ENCODE data around the gene COX6A2. TPM values are rescaled to one million over a fixed set of nuclear protein-coding genes. Genes with fewer than 3 reads are reported as not detected.
"Not testable (repeated sequence)": the region's sequence is repeated elsewhere in the genome, so short reads cannot be mapped to it uniquely, and the experiment has no call there.

Gene COX6A2
- total RNA-seq, 1 donor from 2014 or later: not detected

GRCh38 chr16:31423801-31424200 lies 4.4 kb downstream of the COX6A2 start:
- Histone ChIP-seq H3K4me3 (no peak overlapping the region), H3K4me1 (peaks cover 0 to 4% of the 10 kb centered on the region in 2 donors), H3K27ac (no peak overlapping the region), H3K36me3 (no peaks in the 10 kb centered on the region), H3K9me3 (no peaks in the 10 kb centered on the region), H3K27me3 (no peaks in the 10 kb centered on the region)
- DNase-seq (ENCODE audit: low spot score in 2 of 2): no peak
- TF ChIP-seq, protein P1, sequence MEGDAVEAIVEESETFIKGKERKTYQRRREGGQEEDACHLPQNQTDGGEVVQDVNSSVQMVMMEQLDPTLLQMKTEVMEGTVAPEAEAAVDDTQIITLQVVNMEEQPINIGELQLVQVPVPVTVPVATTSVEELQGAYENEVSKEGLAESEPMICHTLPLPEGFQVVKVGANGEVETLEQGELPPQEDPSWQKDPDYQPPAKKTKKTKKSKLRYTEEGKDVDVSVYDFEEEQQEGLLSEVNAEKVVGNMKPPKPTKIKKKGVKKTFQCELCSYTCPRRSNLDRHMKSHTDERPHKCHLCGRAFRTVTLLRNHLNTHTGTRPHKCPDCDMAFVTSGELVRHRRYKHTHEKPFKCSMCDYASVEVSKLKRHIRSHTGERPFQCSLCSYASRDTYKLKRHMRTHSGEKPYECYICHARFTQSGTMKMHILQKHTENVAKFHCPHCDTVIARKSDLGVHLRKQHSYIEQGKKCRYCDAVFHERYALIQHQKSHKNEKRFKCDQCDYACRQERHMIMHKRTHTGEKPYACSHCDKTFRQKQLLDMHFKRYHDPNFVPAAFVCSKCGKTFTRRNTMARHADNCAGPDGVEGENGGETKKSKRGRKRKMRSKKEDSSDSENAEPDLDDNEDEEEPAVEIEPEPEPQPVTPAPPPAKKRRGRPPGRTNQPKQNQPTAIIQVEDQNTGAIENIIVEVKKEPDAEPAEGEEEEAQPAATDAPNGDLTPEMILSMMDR (IDR thresholded peaks at IDR 0.05): no peak
- intact Hi-C loops (cut with DNase I): no loop called here

DNA sequence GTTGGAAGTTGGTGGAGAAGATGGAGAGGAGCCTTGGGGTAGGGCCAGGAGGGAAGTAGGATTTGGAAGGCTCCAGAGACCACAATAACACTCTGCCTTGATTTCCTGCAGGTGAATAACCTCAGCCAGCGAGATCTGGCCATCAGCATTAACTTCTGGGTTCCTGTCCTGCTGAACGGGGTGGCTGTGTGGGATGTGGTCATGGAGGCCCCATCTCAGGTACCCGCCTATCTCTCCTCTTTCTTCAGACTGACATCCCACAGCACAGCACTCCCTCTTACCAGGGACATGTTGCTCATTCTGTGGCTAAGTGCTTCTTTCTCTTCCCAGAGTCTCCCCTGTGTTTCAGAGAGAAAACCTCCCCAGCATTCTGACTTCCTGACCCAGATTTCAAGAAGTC lies 4.9 kb downstream of the COX6A2 start:
- Histone ChIP-seq H3K36me3 (no peaks in the 10 kb centered on the region), H3K27me3 (no peaks in the 10 kb centered on the region), H3K4me1 (peaks cover 0 to 4% of the 10 kb centered on the region in 2 donors), H3K9me3 (no peaks in the 10 kb centered on the region), H3K4me3 (no peak overlapping the region), H3K27ac (no peak overlapping the region)
- intact Hi-C loops (cut with DNase I): no loop called here
- TF ChIP-seq, protein P1 (IDR thresholded peaks at IDR 0.05): no peak
- DNase-seq (ENCODE audit: low spot score in 2 of 2): no peak

DNA sequence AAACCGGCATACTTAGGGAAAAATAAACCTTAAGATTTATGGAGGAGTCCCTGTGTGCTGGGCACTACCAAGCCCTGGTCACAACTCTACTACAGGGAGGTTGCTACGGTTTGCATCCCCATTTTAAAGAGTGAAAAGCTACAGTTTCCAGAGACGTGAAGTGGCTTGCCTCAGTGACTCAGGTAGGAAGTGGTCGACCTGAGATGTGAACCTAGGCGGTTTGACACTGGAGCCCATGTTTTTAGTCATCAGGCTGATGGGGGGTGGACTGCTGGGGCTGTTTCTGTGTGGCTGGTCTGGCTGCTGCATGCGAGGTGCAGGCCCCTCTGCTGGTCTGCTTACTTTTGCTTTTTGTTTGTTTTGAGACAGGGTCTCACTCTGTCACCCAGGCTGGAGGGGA lies 6.6 kb downstream of the COX6A2 start:
- no peak overlapping the region for H3K27ac ChIP-seq
- DNase-seq (ENCODE audit: low spot score in 2 of 2): no peak
- H3K4me1 ChIP-seq: no peaks in the 10 kb centered on the region
- intact Hi-C loops (cut with DNase I): no loop called here
- TF ChIP-seq, protein P1 (IDR thresholded peaks at IDR 0.05): no peak
- H3K4me3 ChIP-seq: no peak overlapping the region
- no peaks in the 10 kb centered on the region for H3K27me3 ChIP-seq
- no peaks in the 10 kb centered on the region for H3K36me3 ChIP-seq
- H3K9me3 ChIP-seq: no peaks in the 10 kb centered on the region

DNA sequence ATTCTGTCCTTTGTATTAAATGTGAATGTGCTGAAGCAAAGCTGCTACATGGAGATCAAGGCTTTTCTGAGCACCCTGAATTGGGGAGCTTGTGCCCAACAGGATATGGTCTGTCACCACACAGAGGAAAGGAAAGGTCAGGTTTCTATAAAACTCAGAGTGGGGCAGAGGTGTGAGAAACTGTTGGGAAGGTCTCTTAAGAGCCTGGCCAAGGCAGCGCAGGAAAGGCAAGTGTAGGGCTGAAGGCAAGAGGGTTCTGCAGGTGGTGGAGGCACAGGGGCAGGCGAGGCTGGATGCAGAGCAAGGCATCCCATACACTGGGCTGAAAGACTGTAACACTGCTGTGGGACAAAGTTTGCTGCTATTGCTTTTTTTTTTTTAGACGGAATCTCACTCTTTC lies 8.1 kb downstream of the COX6A2 start:
- TF ChIP-seq, protein P1 (IDR thresholded peaks at IDR 0.05): no peak
- H3K9me3 ChIP-seq: no peaks in the 10 kb centered on the region
- no peaks in the 10 kb centered on the region for H3K27me3 ChIP-seq
- no peak overlapping the region for H3K4me3 ChIP-seq
- H3K36me3 ChIP-seq: no peaks in the 10 kb centered on the region
- no peaks in the 10 kb centered on the region for H3K4me1 ChIP-seq
- DNase-seq (ENCODE audit: low spot score in 2 of 2): no peak
- intact Hi-C loops (cut with DNase I): no loop called here
- H3K27ac ChIP-seq: no peak overlapping the region

- no peak overlapping the region for H3K4me3 ChIP-seq
- DNase-seq (ENCODE audit: low spot score in 2 of 2): no peak
- no peaks in the 10 kb centered on the region for H3K27me3 ChIP-seq
- no peaks in the 10 kb centered on the region for H3K36me3 ChIP-seq
- H3K4me1 ChIP-seq: no peaks in the 10 kb centered on the region
- H3K9me3 ChIP-seq: no peaks in the 10 kb centered on the region
- intact Hi-C loops (cut with DNase I): no loop called here
- no peak overlapping the region for H3K27ac ChIP-seq
- TF ChIP-seq, protein P1 (IDR thresholded peaks at IDR 0.05): no peak
These were observed 10.2 kb downstream of the COX6A2 start for GRCh38 chr16:31417916-31418315.

GRCh38 chr16:31417036-31417435 lies 11.1 kb downstream of the COX6A2 start:
- DNase-seq (ENCODE audit: low spot score in 2 of 2); H3K4me1 ChIP-seq; H3K36me3 ChIP-seq; H3K27ac ChIP-seq; H3K27me3 ChIP-seq; H3K9me3 ChIP-seq; H3K4me3 ChIP-seq; intact Hi-C loops (cut with DNase I): not testable (repeated sequence)
